ENCODE results near the gene GKN2.

DNA sequence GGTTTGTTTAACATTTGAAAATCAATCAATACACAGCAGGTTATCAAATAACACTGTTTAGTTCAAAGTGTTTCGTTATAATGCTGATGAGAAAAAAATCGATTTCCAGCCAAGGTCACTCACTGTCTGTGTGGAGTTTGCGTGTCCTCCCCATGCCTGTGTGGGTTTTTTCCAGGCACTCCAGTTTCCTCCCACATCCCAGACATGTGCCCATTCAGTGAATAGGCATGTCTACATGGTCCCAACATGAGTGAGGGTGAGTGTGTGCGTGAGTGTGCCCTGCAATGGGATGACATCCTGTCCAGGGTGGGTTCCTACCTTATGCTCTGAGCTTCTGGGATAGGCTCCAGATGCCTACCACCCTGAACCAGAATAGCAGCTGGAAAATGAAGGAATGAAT lies 8.7 kb upstream of the GKN2 start:
- TF ChIP-seq, protein P1, sequence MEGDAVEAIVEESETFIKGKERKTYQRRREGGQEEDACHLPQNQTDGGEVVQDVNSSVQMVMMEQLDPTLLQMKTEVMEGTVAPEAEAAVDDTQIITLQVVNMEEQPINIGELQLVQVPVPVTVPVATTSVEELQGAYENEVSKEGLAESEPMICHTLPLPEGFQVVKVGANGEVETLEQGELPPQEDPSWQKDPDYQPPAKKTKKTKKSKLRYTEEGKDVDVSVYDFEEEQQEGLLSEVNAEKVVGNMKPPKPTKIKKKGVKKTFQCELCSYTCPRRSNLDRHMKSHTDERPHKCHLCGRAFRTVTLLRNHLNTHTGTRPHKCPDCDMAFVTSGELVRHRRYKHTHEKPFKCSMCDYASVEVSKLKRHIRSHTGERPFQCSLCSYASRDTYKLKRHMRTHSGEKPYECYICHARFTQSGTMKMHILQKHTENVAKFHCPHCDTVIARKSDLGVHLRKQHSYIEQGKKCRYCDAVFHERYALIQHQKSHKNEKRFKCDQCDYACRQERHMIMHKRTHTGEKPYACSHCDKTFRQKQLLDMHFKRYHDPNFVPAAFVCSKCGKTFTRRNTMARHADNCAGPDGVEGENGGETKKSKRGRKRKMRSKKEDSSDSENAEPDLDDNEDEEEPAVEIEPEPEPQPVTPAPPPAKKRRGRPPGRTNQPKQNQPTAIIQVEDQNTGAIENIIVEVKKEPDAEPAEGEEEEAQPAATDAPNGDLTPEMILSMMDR (IDR thresholded peaks at IDR 0.05) = no peak
- TF ChIP-seq POLR2A (IDR thresholded peaks at IDR 0.05) = no peak

Data from heart left ventricle (tissue), 13 donors.